Naive thymus-derived CD4-positive, alpha-beta T cell (primary cell): ENCODE results near the gene KLRC2. TPM values are rescaled to one million over a fixed set of nuclear protein-coding genes. Genes with fewer than 3 reads are reported as not detected.

Experiments used
- ATAC-seq: fragments of 150-1000 bp; cut with Tn5 transposase; 2 replicates; pipeline ENCODE4 v1.10.0; 2021; ENCODE audit warnings: mild to moderate bottlenecking, moderate library complexity
- CTCF ChIA-PET: fragments of 350-600 bp; sonication (Branson Sonifier 250); formaldehyde crosslinking; loops from one replicate; lab custom pipeline; 2021; ENCODE audit warnings: antibody characterized with exemption; lab: Charles Lee
- POLR2A ChIA-PET: fragments of 350-600 bp; sonication (Branson Sonifier 250); formaldehyde crosslinking; loops from one replicate; lab custom pipeline; 2021; ENCODE audit warnings: antibody characterized with exemption, inconsistent platforms; lab: Charles Lee
- DNase-seq, 9 donors: peaks; one replicate each; pipeline versions ENCODE4 v3.0.0 to v3.0.0-alpha.2; 2020 to 2022; ENCODE audit warnings: mixed read lengths in 1 of 9
- H3K27ac ChIP-seq: one replicate; pipeline ENCODE4 v1.7.0; 2013; ENCODE audit warnings: mild to moderate bottlenecking, low read depth, low read length, moderate library complexity
- H3K27me3 ChIP-seq, 2 donors: one replicate each; pipeline ENCODE4 v1.7.0; 2013; ENCODE audit warnings: low read length in 2 of 2, mild to moderate bottlenecking in 2 of 2, moderate library complexity in 2 of 2; ENCODE audit not compliant: control insufficient read depth in 2 of 2, insufficient read depth in 2 of 2
- H3K36me3 ChIP-seq, 3 experiments: 1 replicate in 2 of 3; 2 replicates in 1 of 3; pipeline ENCODE4 v1.7.0; 2013; ENCODE audit warnings: low read length in 3 of 3, mild to moderate bottlenecking in 3 of 3, moderate library complexity in 1 of 3; ENCODE audit not compliant: insufficient read depth in 3 of 3, control insufficient read depth in 2 of 3
- H3K4me1 ChIP-seq, 2 donors: one replicate each; pipeline ENCODE4 v1.7.0; 2013; ENCODE audit warnings: low read length in 2 of 2, mild to moderate bottlenecking in 2 of 2, moderate library complexity in 1 of 2; ENCODE audit not compliant: control insufficient read depth in 2 of 2, insufficient read depth in 2 of 2
- H3K4me3 ChIP-seq: 2 replicates; pipeline ENCODE4 v1.7.0; 2013; ENCODE audit warnings: mild to moderate bottlenecking, low read length
- H3K9me3 ChIP-seq, 3 experiments: 1 replicate in 2 of 3; 2 replicates in 1 of 3; pipeline ENCODE4 v1.7.0; 2013; ENCODE audit warnings: low read length in 3 of 3; ENCODE audit not compliant: control insufficient read depth in 2 of 3
- H3K27ac Mint-ChIP-seq, 9 donors: one replicate each; pipeline ENCODE4 v1.8.0; 2020 to 2022; ENCODE audit warnings: mixed read lengths in 9 of 9, mild to moderate bottlenecking in 8 of 9, moderate library complexity in 5 of 9, inconsistent platforms in 2 of 9
- H3K27me3 Mint-ChIP-seq, 5 donors: one replicate each; pipeline ENCODE4 v1.8.0; 2021 to 2022; ENCODE audit warnings: mixed read lengths in 5 of 5, mild to moderate bottlenecking in 1 of 5
- H3K36me3 Mint-ChIP-seq, 5 donors: one replicate each; pipeline ENCODE4 v1.8.0; 2020 to 2022; ENCODE audit warnings: mixed read lengths in 5 of 5, mild to moderate bottlenecking in 3 of 5, inconsistent platforms in 1 of 5
- H3K4me1 Mint-ChIP-seq, 7 donors: one replicate each; pipeline ENCODE4 v1.8.0; 2020 to 2022; ENCODE audit warnings: mixed read lengths in 7 of 7, mild to moderate bottlenecking in 3 of 7, inconsistent platforms in 1 of 7
- H3K4me3 Mint-ChIP-seq, 10 donors: one replicate each; pipeline ENCODE4 v1.8.0; 2020 to 2022; ENCODE audit warnings: mild to moderate bottlenecking in 10 of 10, mixed read lengths in 10 of 10, moderate library complexity in 6 of 10, inconsistent platforms in 2 of 10
- H3K9me3 Mint-ChIP-seq, 11 donors: one replicate each; pipeline ENCODE4 v1.8.0; 2020 to 2022; ENCODE audit warnings: mixed read lengths in 11 of 11, mild to moderate bottlenecking in 4 of 11, inconsistent platforms in 1 of 11, moderate library complexity in 1 of 11
- intact Hi-C, 2 donors: fragments of 100-400 bp; cut with micrococcal nuclease; formaldehyde crosslinking; loops; one replicate each; pipeline ENCODE4 v1.15.1; 2023
- polyA plus RNA-seq, 2 donors: library from polyadenylated mRNA; unstranded; fragments of 300-500 nt; fragmentation: Illumina TruSeq; gene quantifications; one replicate each; pipeline ENCODE4 v1.2.3, GENCODE V29; 2021
- total RNA-seq, 6 experiments: library from RNA in 5 of 6; stranded (reverse) in 5 of 6; gene quantifications; 1 replicate in 5 of 6; 2 replicates in 1 of 6; pipeline ENCODE4 v1.2.3 and lab custom pipeline; 2021 to 2026

KLRC2 gene
- total and polyA plus RNA-seq, 7 experiments from 2014 or later = 6.7 TPM; not detected in 6

DNA sequence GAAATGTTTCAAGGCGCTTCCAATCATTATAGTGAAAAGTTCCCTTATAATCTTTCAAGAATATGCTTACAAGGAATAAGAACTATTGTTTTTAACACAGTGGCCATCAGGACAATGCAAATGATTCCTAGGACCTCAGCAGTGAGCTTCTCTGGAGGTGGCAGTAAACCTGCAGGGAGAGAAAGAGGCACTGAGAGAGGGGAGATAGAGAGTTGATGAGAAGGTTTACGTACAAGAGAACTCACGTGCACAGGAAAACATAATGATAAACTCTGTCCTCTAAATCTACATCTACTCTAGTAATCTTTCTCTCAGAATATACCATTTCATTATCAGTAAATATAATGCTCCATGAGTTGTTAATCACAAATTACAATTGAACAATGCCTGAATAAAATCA is 27.0 kb downstream of the KLRC2 start:
- no peaks in the 10 kb centered on the region for H3K36me3 Mint-ChIP-seq
- Histone ChIP-seq H3K36me3 (no peaks in the 10 kb centered on the region), H3K27me3 (no peaks in the 10 kb centered on the region), H3K27ac (no peak overlapping the region), H3K9me3 (no peaks in the 10 kb centered on the region), H3K4me1 (peaks cover 0 to 10% of the 10 kb centered on the region in 2 donors), H3K4me3 (peak overlapping the region; percentile 19)
- no peak for ATAC-seq
- peak overlapping the region in 1 of 10 donors; percentile 49 for H3K4me3 Mint-ChIP-seq
- peaks cover 0 to 27% (median 7%) of the 10 kb centered on the region in 5 donors for H3K27me3 Mint-ChIP-seq
- H3K27ac Mint-ChIP-seq = no peak overlapping the region
- H3K9me3 Mint-ChIP-seq = peaks cover 0 to 2% (median 0%) of the 10 kb centered on the region in 11 donors
- ChIA-PET POLR2A (no interaction called here), CTCF (no interaction called here)
- no peak for DNase-seq
- intact Hi-C loops = no loop called here
- no peaks in the 10 kb centered on the region for H3K4me1 Mint-ChIP-seq

- no peak for DNase-seq
- peaks cover 0 to 24% (median 11%) of the 10 kb centered on the region in 5 donors for H3K27me3 Mint-ChIP-seq
These were observed 29.1 kb downstream of the KLRC2 start for GRCh38 chr12:10406725-10407124.

GRCh38 chr12:10405294-10405693 is 30.5 kb downstream of the KLRC2 start:
- intact Hi-C loops = no loop called here
- peaks cover 0 to 8% of the 10 kb centered on the region in 2 donors for H3K4me1 ChIP-seq
- H3K36me3 Mint-ChIP-seq = no peaks in the 10 kb centered on the region
- H3K27me3 Mint-ChIP-seq = peaks cover 2 to 31% (median 18%) of the 10 kb centered on the region in 5 donors
- ChIA-PET POLR2A (no interaction called here), CTCF (no interaction called here)
- ATAC-seq = no peak
- H3K4me3 Mint-ChIP-seq = no peak overlapping the region
- no peak overlapping the region for H3K27ac Mint-ChIP-seq
- H3K9me3 Mint-ChIP-seq = peaks cover 0 to 2% (median 0%) of the 10 kb centered on the region in 11 donors
- H3K27ac ChIP-seq = no peak overlapping the region
- no peak for DNase-seq
- H3K36me3 ChIP-seq = no peaks in the 10 kb centered on the region
- H3K4me1 Mint-ChIP-seq = peaks cover 0 to 2% (median 0%) of the 10 kb centered on the region in 7 donors
- H3K4me3 ChIP-seq = peak overlapping the region; percentile 1
- H3K9me3 ChIP-seq = no peaks in the 10 kb centered on the region
- no peaks in the 10 kb centered on the region for H3K27me3 ChIP-seq

More at GRCh38 chr12:10406725-10407124, 29.1 kb downstream of the KLRC2 start:
- CTCF ChIA-PET = no interaction called here
- peak; percentile 72 for ATAC-seq
- no peak overlapping the region for H3K27ac Mint-ChIP-seq
- Histone ChIP-seq H3K4me3 (peak overlapping the region; percentile 47), H3K27ac (no peak overlapping the region), H3K36me3 (no peaks in the 10 kb centered on the region), H3K4me1 (peaks cover 0 to 10% of the 10 kb centered on the region in 2 donors), H3K27me3 (no peaks in the 10 kb centered on the region), H3K9me3 (no peaks in the 10 kb centered on the region)
- H3K36me3 Mint-ChIP-seq = no peaks in the 10 kb centered on the region
- H3K4me3 Mint-ChIP-seq = peak overlapping the region in 1 of 10 donors; percentile 80
- intact Hi-C loops = no loop called here
- H3K4me1 Mint-ChIP-seq = no peaks in the 10 kb centered on the region
- POLR2A ChIA-PET = no interaction called here
- H3K9me3 Mint-ChIP-seq = peaks cover 0 to 2% (median 0%) of the 10 kb centered on the region in 11 donors

- CTCF ChIA-PET = no interaction called here
- Histone ChIP-seq H3K36me3 (no peaks in the 10 kb centered on the region), H3K9me3 (no peaks in the 10 kb centered on the region), H3K4me3 (peak overlapping the region; percentile 5), H3K27me3 (no peaks in the 10 kb centered on the region), H3K27ac (no peak overlapping the region), H3K4me1 (peaks cover 0 to 11% of the 10 kb centered on the region in 2 donors)
- Mint-ChIP-seq H3K4me3 (no peak overlapping the region), H3K36me3 (no peaks in the 10 kb centered on the region), H3K27ac (no peak overlapping the region), H3K27me3 (peaks cover 5 to 35% (median 18%) of the 10 kb centered on the region in 5 donors), H3K9me3 (peaks cover 0 to 2% (median 0%) of the 10 kb centered on the region in 11 donors), H3K4me1 (peaks cover 0 to 4% (median 0%) of the 10 kb centered on the region in 7 donors)
- DNase-seq (no peak), ATAC-seq (no peak)
- intact Hi-C loops = no loop called here
- POLR2A ChIA-PET = no interaction called here
These were observed 31.0 kb downstream of the KLRC2 start for GRCh38 chr12:10404798-10405197.

- Mint-ChIP-seq H3K4me3 (no peak overlapping the region), H3K27ac (no peak overlapping the region), H3K36me3 (no peaks in the 10 kb centered on the region), H3K9me3 (peaks cover 0 to 4% (median 0%) of the 10 kb centered on the region in 11 donors), H3K4me1 (peaks cover 0 to 5% (median 0%) of the 10 kb centered on the region in 7 donors), H3K27me3 (peaks cover 5 to 23% (median 21%) of the 10 kb centered on the region in 5 donors)
- peaks cover 0 to 31% of the 10 kb centered on the region in 2 donors for H3K4me1 ChIP-seq
- no peak overlapping the region for H3K4me3 ChIP-seq
- H3K27ac ChIP-seq = no peak overlapping the region
- ATAC-seq (no peak), DNase-seq (no peak)
- intact Hi-C loops = no loop called here
- no peaks in the 10 kb centered on the region for H3K27me3 ChIP-seq
- H3K36me3 ChIP-seq = no peaks in the 10 kb centered on the region
- ChIA-PET POLR2A (no interaction called here), CTCF (no interaction called here)
- H3K9me3 ChIP-seq = no peaks in the 10 kb centered on the region
These were observed 35.0 kb downstream of the KLRC2 start for GRCh38 chr12:10400829-10401228.

DNA sequence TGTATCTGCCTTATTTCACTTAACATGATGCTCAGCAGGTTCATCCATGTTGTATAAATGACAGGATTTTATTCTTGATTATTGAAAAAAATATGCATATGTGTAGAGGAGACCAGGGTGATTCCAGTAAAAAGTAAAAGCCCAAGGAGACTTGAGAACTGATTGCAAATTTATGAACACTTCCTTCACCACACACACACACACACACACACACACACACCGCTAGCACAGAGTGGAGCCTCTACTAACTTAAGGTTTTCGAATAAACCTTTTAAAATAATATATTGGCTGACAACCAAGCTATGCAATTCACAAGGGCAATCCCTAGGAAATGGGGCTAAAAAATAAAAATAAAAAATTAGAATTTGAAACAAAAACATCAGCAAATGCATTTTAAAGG is 37.6 kb downstream of the KLRC2 start:
- peaks cover 5 to 32% (median 19%) of the 10 kb centered on the region in 5 donors for H3K27me3 Mint-ChIP-seq
- no peak overlapping the region for H3K27ac ChIP-seq
- no peaks in the 10 kb centered on the region for H3K36me3 Mint-ChIP-seq
- peaks cover 0 to 52% of the 10 kb centered on the region in 2 donors for H3K4me1 ChIP-seq
- H3K27ac Mint-ChIP-seq = no peak overlapping the region
- ChIA-PET CTCF (no interaction called here), POLR2A (no interaction called here)
- no peaks in the 10 kb centered on the region for H3K9me3 ChIP-seq
- no peaks in the 10 kb centered on the region for H3K27me3 ChIP-seq
- H3K4me3 Mint-ChIP-seq = no peak overlapping the region
- no peak for ATAC-seq
- H3K4me3 ChIP-seq = no peak overlapping the region
- intact Hi-C loops = no loop called here
- H3K4me1 Mint-ChIP-seq = peaks cover 0 to 18% (median 0%) of the 10 kb centered on the region in 7 donors
- H3K36me3 ChIP-seq = no peaks in the 10 kb centered on the region
- DNase-seq = no peak
- H3K9me3 Mint-ChIP-seq = peaks cover 0 to 4% (median 0%) of the 10 kb centered on the region in 11 donors

DNA sequence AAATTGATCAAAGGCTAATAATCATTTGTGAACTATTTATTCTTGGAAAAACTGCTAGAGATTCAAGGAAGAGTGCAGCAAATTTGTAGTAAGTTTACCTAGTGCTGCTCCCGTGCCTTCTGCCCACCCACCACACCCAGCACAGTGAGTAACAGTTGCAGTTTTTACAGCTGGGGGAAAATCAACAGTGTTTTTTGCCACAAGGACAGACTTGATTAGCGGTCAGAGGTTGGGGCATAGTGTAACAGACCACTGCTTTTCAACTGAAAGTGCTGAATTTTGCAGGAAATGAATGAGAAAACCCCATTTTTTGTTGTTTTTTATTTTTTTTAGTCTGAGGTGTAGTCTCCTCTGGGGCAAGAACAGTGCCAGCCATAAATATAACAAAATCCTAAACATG is 38.5 kb downstream of the KLRC2 start:
- no peaks in the 10 kb centered on the region for H3K9me3 ChIP-seq
- no peak overlapping the region for H3K27ac ChIP-seq
- no peak for DNase-seq
- H3K27me3 ChIP-seq = no peaks in the 10 kb centered on the region
- H3K4me1 ChIP-seq = peaks cover 0 to 61% of the 10 kb centered on the region in 2 donors
- H3K4me1 Mint-ChIP-seq = peaks cover 0 to 22% (median 0%) of the 10 kb centered on the region in 7 donors
- peak; percentile 31 for ATAC-seq
- peaks cover 0 to 4% (median 0%) of the 10 kb centered on the region in 11 donors for H3K9me3 Mint-ChIP-seq
- peak overlapping the region; percentile 2 for H3K4me3 ChIP-seq
- ChIA-PET POLR2A (no interaction called here), CTCF (no interaction called here)
- H3K27me3 Mint-ChIP-seq = peaks cover 5 to 34% (median 21%) of the 10 kb centered on the region in 5 donors
- H3K4me3 Mint-ChIP-seq = no peak overlapping the region
- intact Hi-C loops = no loop called here
- H3K36me3 ChIP-seq = no peaks in the 10 kb centered on the region
- H3K27ac Mint-ChIP-seq = no peak overlapping the region
- H3K36me3 Mint-ChIP-seq = no peaks in the 10 kb centered on the region
